Fibroblast of lung (primary cell): ENCODE data around the gene TUBA4B.

Experiments used
- EZH2 ChIP-seq: IDR thresholded peaks from 2 replicates; pipeline ENCODE4 v1.5.1; 2012; ENCODE audit warnings: low read length, control low read depth, mild to moderate bottlenecking; ENCODE audit errors: missing control alignments
- TF ChIP-seq, protein P1 (sequence below), 2 donors: IDR thresholded peaks in 1 of 2; conservative IDR thresholded peaks in 1 of 2; 1 replicate in 1 of 2; 2 replicates in 1 of 2; pipeline ENCODE4 v1.5.1; 2011 to 2012; ENCODE audit warnings: low read length in 2 of 2, control low read depth in 1 of 2, inconsistent platforms in 1 of 2, low read depth in 1 of 2, mild to moderate bottlenecking in 1 of 2

DNA sequence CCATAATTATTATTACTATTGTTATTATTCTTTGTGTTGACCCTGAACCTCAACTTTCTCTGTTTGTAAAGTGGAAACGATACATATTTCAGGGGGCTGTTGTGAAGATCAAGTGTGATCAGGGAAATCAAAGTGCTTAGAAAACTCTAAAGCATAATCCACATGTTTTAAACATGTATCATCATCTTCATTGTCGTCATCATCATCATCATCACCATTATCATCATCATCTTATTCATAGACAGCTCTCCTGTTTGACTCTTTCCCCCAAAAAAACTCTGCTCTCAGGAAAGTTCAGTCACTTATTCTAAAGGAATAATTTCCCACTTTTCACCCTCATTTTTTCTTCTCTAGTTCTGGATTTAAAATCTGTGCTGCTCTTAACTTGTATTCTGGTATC is 51.2 kb downstream of the TUBA4B start:
- TF ChIP-seq, protein P1, sequence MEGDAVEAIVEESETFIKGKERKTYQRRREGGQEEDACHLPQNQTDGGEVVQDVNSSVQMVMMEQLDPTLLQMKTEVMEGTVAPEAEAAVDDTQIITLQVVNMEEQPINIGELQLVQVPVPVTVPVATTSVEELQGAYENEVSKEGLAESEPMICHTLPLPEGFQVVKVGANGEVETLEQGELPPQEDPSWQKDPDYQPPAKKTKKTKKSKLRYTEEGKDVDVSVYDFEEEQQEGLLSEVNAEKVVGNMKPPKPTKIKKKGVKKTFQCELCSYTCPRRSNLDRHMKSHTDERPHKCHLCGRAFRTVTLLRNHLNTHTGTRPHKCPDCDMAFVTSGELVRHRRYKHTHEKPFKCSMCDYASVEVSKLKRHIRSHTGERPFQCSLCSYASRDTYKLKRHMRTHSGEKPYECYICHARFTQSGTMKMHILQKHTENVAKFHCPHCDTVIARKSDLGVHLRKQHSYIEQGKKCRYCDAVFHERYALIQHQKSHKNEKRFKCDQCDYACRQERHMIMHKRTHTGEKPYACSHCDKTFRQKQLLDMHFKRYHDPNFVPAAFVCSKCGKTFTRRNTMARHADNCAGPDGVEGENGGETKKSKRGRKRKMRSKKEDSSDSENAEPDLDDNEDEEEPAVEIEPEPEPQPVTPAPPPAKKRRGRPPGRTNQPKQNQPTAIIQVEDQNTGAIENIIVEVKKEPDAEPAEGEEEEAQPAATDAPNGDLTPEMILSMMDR (conservative IDR thresholded peaks at IDR 0.05 in 1 of 2, IDR thresholded peaks at IDR 0.05 in 1 of 2; ENCODE audit: low read depth in 1 of 2, low read length in 2 of 2): no peak
- TF ChIP-seq EZH2: no peak
